Endothelial cell of umbilical vein (primary cell): ENCODE measurements around the gene ABHD17A. TPM values are rescaled to one million over a fixed set of nuclear protein-coding genes. Genes with fewer than 3 reads are reported as not detected.

Experiments
- BruUV-seq: library from RNA; stranded (reverse); fragments of 400-500 nt; replicated peaks from 2 replicates; lab custom pipeline; 2021; lab: Mats Ljungman, UMichigan
- CTCF ChIA-PET: fragments of 300-600, 350-600 bp; sonication (Branson Sonifier 250); formaldehyde crosslinking; loops from one replicate; lab custom pipeline; 2021; ENCODE audit warnings: antibody characterized with exemption, inconsistent platforms; lab: Charles Lee
- POLR2A ChIA-PET: fragments of 300-600, 350-600 bp; sonication (Branson Sonifier 250); formaldehyde crosslinking; loops from one replicate; lab custom pipeline; 2021; ENCODE audit warnings: antibody characterized with exemption, inconsistent platforms; lab: Charles Lee
- DNase-seq: peaks from one replicate; pipeline ENCODE4 v3.0.0-alpha.2; 2011; ENCODE audit warnings: low read depth, low spot score
- FAIRE-seq: peaks from 2 replicates; lab custom pipeline; 2011; peaks lifted over from hg19 to GRCh38; lab: Jason Lieb, UNC
- H2AFZ ChIP-seq: 2 replicates; pipeline ENCODE4 v1.6.0; 2012; ENCODE audit warnings: low read depth, low read length, control low read depth, inconsistent platforms
- H3K27ac ChIP-seq: 2 replicates; pipeline ENCODE4 v1.5.1; 2011; ENCODE audit warnings: low read depth, mild to moderate bottlenecking, control low read depth, low read length, moderate library complexity; ENCODE audit not compliant: insufficient read depth
- H3K27me3 ChIP-seq, 2 experiments: 2 replicates each; pipeline versions ENCODE4 v1.6.0 to v1.6.1; 2011; ENCODE audit warnings: low read length in 2 of 2, mixed read lengths in 1 of 2; ENCODE audit not compliant: control insufficient read depth in 2 of 2, insufficient read depth in 2 of 2
- H3K36me3 ChIP-seq, 2 experiments: 2 replicates in 1 of 2; 3 replicates in 1 of 2; pipeline ENCODE4 v1.5.1; 2011; ENCODE audit warnings: low read length in 2 of 2, mild to moderate bottlenecking in 1 of 2, moderate library complexity in 1 of 2; ENCODE audit not compliant: control insufficient read depth in 2 of 2, insufficient read depth in 2 of 2; ENCODE audit errors: extremely low read depth in 1 of 2
- H3K4me1 ChIP-seq: 3 replicates; pipeline ENCODE4 v1.5.1; 2011; ENCODE audit warnings: mild to moderate bottlenecking, low read length; ENCODE audit not compliant: control insufficient read depth, insufficient read depth; ENCODE audit errors: extremely low read depth
- H3K4me2 ChIP-seq: 2 replicates; pipeline ENCODE4 v1.6.1; 2011; ENCODE audit warnings: low read length, control low read depth, mixed read lengths; ENCODE audit not compliant: insufficient read depth
- H3K4me3 ChIP-seq, 3 experiments: fragments of 200-600 bp in 1 of 3; sonication (generic), shearing (Covaris generic) in 1 of 3; replicated peaks in 1 of 3; 2 replicates each; pipeline ENCODE4 v1.5.1; 2011 to 2016; ENCODE audit warnings: control low read depth in 3 of 3, low read length in 3 of 3, mild to moderate bottlenecking in 2 of 3, inconsistent platforms in 1 of 3, low read depth in 1 of 3, moderate library complexity in 1 of 3; ENCODE audit not compliant: insufficient read depth in 1 of 3
- H3K79me2 ChIP-seq: 2 replicates; pipeline ENCODE4 v1.6.0; 2012; ENCODE audit warnings: low read length, inconsistent platforms; ENCODE audit not compliant: control insufficient read depth, insufficient read depth
- H3K9ac ChIP-seq: replicated peaks from 2 replicates; pipeline ENCODE3; 2011; ENCODE audit warnings: low read length, control low read depth; ENCODE audit not compliant: insufficient read depth; ENCODE audit errors: extremely low read depth
- H3K9me1 ChIP-seq: replicated peaks from 3 replicates; pipeline ENCODE4 v1.6.0; 2011; ENCODE audit warnings: mild to moderate bottlenecking, low read length; ENCODE audit not compliant: control insufficient read depth, insufficient read depth; ENCODE audit errors: extremely low read depth
- H3K9me3 ChIP-seq: replicated peaks from 2 replicates; pipeline ENCODE4 v1.5.1; 2012; ENCODE audit warnings: low read length, inconsistent platforms; ENCODE audit not compliant: control insufficient read depth, insufficient read depth
- H4K20me1 ChIP-seq: replicated peaks from 2 replicates; pipeline ENCODE3; 2011; ENCODE audit warnings: mild to moderate bottlenecking, low read length; ENCODE audit not compliant: control insufficient read depth, insufficient read depth; ENCODE audit errors: extremely low read depth
- EZH2 ChIP-seq: IDR thresholded peaks from 2 replicates; pipeline ENCODE4 v1.6.1; 2012; ENCODE audit warnings: borderline replicate concordance, low read depth, mild to moderate bottlenecking, moderate library complexity, low read length, inconsistent platforms; ENCODE audit not compliant: severe bottlenecking
- FOS ChIP-seq: IDR thresholded peaks from 2 replicates; pipeline ENCODE4 v1.6.1; 2011; ENCODE audit warnings: mild to moderate bottlenecking, low read length, moderate library complexity, borderline replicate concordance; ENCODE audit not compliant: insufficient read depth
- GATA2 ChIP-seq: IDR thresholded peaks from 2 replicates; pipeline ENCODE4 v1.7.0; 2011; ENCODE audit warnings: low read depth, mild to moderate bottlenecking, moderate library complexity, mixed read lengths, low read length; ENCODE audit not compliant: insufficient read length, insufficient read depth
- JUN ChIP-seq: IDR thresholded peaks from 2 replicates; pipeline ENCODE4 v1.6.1; 2011; ENCODE audit warnings: borderline replicate concordance, low read depth; ENCODE audit not compliant: insufficient read length, insufficient read depth
- POLR2A ChIP-seq: IDR thresholded peaks from 2 replicates; pipeline ENCODE4 v1.6.1; 2012; ENCODE audit warnings: low read depth, mild to moderate bottlenecking, control low read depth, low read length
- POLR2AphosphoS5 ChIP-seq: IDR thresholded peaks from 2 replicates; pipeline ENCODE4 v1.6.1; 2012; ENCODE audit warnings: low read depth, mild to moderate bottlenecking, control low read depth, low read length, moderate library complexity; ENCODE audit not compliant: insufficient read depth
- dilution Hi-C: fragments of 300-500 bp; cut with MboI; formaldehyde crosslinking; loops from one replicate; pipeline ENCODE4 v1.15.0; 2019; ENCODE audit warnings: low sequenced_read_pairs; ENCODE audit not compliant: extremely low pct_ligation_motif_present
- intact Hi-C: fragments of 100-400 bp; cut with micrococcal nuclease; formaldehyde crosslinking; loops from one replicate; pipeline ENCODE4 v1.10.0; 2022
- polyA plus RNA-seq, 4 experiments: library from polyadenylated mRNA; depleted of rRNA in 3 of 4; stranded (reverse) in 3 of 4; unstranded in 1 of 4; fragments of >200 nt; gene quantifications; 2 replicates each; pipeline versions ENCODE4 v1.2.1 to v1.2.3, GENCODE V29; 2011 to 2012; ENCODE audit warnings: missing spikeins in 1 of 4
- total RNA-seq: library from RNA; stranded (reverse); gene quantifications from 2 replicates; pipeline ENCODE4 v1.2.3, GENCODE V29; 2021
- TF ChIP-seq, protein P1 (sequence below): IDR thresholded peaks from 2 replicates; pipeline ENCODE4 v1.6.1; 2011; ENCODE audit not compliant: insufficient read depth, insufficient read length
- TF ChIP-seq, protein P2 (sequence below), 2 donors: IDR thresholded peaks; 1 replicate in 1 of 2; 2 replicates in 1 of 2; pipeline ENCODE4 v1.5.1; 2011; ENCODE audit warnings: low read length in 2 of 2, mild to moderate bottlenecking in 2 of 2, moderate library complexity in 2 of 2, control low read depth in 1 of 2, inconsistent platforms in 1 of 2, low read depth in 1 of 2; ENCODE audit not compliant: insufficient read depth in 1 of 2; ENCODE audit errors: extremely low read depth in 1 of 2

ABHD17A gene
- total and polyA plus RNA-seq, 2 donors (not counting 3 experiments of a cell fraction or from before 2014, with no cell fraction given) = 89.8 to 143 TPM

DNA sequence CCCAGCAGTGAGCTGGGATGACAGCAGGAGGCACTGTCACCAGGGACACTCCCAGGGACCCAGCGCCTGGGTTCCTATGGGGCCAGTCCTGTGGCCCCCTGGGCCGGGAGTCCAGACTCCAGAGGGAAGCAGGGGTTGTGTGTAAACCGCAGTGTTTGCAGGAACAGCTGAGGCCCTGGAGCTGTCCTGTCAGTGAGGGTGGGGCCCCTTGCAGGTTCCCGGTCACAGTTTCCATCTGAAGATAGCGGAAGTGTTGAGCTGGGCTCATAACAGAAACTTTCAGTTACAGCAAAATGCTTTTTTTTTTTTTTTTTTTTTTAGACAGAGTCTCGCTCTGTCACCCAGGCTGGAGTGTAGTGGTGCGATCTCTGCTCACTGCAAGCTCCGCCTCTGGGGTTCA, 38.0 kb upstream of the ABHD17A start:
- no TSS peak for BruUV-seq
- FAIRE-seq = no peak
- H3K9ac ChIP-seq = no peak overlapping the region
- H3K4me1 ChIP-seq = no peaks in the 10 kb centered on the region
- H3K27me3 ChIP-seq = no peaks in the 10 kb centered on the region
- H3K4me3 ChIP-seq = no peak overlapping the region
- no peak overlapping the region for H2AFZ ChIP-seq
- H3K36me3 ChIP-seq = peaks cover 5 to 29% of the 10 kb centered on the region in 2 experiments
- DNase-seq = no peak
- H3K27ac ChIP-seq = no peak overlapping the region
- CTCF ChIA-PET = interaction anchor here (0.7 kb wide), 1 partner anchor 171 kb away, joined by 3 read pairs; no protein-coding TSS in a partner anchor
- no peaks in the 10 kb centered on the region for H3K79me2 ChIP-seq
- dilution Hi-C loops = no loop called here
- TF ChIP-seq, protein P1, sequence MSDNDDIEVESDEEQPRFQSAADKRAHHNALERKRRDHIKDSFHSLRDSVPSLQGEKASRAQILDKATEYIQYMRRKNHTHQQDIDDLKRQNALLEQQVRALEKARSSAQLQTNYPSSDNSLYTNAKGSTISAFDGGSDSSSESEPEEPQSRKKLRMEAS = no peak
- POLR2A ChIA-PET = no interaction called here
- intact Hi-C loops = no loop called here
- no peaks in the 10 kb centered on the region for H4K20me1 ChIP-seq
- no peaks in the 10 kb centered on the region for H3K9me1 ChIP-seq
- H3K4me2 ChIP-seq = no peak overlapping the region
- H3K9me3 ChIP-seq = no peaks in the 10 kb centered on the region

DNA sequence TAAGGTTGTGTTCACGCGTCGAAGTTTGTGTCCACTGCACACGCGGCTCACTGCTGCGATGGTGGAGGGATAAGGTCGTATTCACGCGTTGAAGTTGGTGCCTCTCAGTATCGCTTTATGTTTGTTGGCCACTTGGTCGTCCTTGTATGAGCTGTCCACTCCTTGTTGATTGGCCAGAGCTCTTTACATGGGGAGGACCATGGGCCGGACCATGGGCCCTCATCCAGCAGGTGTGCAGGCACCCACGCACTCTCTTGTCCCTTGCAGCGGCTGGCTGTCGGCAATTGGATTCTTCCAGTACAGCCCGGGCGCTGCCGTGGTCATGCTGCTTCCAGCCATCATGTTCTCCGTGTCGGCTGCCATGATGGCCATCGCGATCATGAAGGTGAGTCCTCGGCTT, 37.5 kb upstream of the ABHD17A start:
- peaks cover 5 to 32% of the 10 kb centered on the region in 2 experiments for H3K36me3 ChIP-seq
- no peaks in the 10 kb centered on the region for H3K4me1 ChIP-seq
- no peaks in the 10 kb centered on the region for H4K20me1 ChIP-seq
- no peaks in the 10 kb centered on the region for H3K79me2 ChIP-seq
- no peak overlapping the region for H3K9ac ChIP-seq
- no peak for TF ChIP-seq POLR2AphosphoS5
- no peak for TF ChIP-seq POLR2A
- no peak for TF ChIP-seq EZH2
- TF ChIP-seq GATA2 = no peak
- TF ChIP-seq, protein P2, sequence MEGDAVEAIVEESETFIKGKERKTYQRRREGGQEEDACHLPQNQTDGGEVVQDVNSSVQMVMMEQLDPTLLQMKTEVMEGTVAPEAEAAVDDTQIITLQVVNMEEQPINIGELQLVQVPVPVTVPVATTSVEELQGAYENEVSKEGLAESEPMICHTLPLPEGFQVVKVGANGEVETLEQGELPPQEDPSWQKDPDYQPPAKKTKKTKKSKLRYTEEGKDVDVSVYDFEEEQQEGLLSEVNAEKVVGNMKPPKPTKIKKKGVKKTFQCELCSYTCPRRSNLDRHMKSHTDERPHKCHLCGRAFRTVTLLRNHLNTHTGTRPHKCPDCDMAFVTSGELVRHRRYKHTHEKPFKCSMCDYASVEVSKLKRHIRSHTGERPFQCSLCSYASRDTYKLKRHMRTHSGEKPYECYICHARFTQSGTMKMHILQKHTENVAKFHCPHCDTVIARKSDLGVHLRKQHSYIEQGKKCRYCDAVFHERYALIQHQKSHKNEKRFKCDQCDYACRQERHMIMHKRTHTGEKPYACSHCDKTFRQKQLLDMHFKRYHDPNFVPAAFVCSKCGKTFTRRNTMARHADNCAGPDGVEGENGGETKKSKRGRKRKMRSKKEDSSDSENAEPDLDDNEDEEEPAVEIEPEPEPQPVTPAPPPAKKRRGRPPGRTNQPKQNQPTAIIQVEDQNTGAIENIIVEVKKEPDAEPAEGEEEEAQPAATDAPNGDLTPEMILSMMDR (IDR thresholded peaks at IDR 0.05; ENCODE audit: extremely low read depth in 1 of 2, insufficient read depth in 1 of 2, low read depth in 1 of 2, low read length in 2 of 2) = no peak
- TF ChIP-seq JUN = no peak
- TF ChIP-seq, protein P1 = no peak
- TF ChIP-seq FOS = no peak
- no peaks in the 10 kb centered on the region for H3K27me3 ChIP-seq
- H3K27ac ChIP-seq = no peak overlapping the region
- no peak overlapping the region for H2AFZ ChIP-seq
- no peaks in the 10 kb centered on the region for H3K9me1 ChIP-seq
- no TSS peak for BruUV-seq
- FAIRE-seq (no peak), DNase-seq (no peak)
- no peak overlapping the region for H3K4me2 ChIP-seq
- H3K4me3 ChIP-seq = no peak overlapping the region
- ChIA-PET CTCF (no interaction called here), POLR2A (no interaction called here)
- intact Hi-C loops (no loop called here), dilution Hi-C loops (no loop called here)
- H3K9me3 ChIP-seq = no peaks in the 10 kb centered on the region
